DOHH2 (cell line): ENCODE data around the gene PPM1H.

ENCODE experiments used
- H3F3A ChIP-seq: fragments of 200-600 bp; sonication (generic), shearing (Covaris generic); 2 replicates; pipeline ENCODE4 v1.6.0; 2016; ENCODE audit warnings: antibody characterized with exemption, mild to moderate bottlenecking; ENCODE audit not compliant: control insufficient read depth, insufficient read depth
- H3K27ac ChIP-seq: fragments of 200-600 bp; sonication (generic); 2 replicates; pipeline ENCODE4 v1.5.1; 2014; ENCODE audit warnings: low read depth, mild to moderate bottlenecking, low read length, moderate library complexity
- H3K27me3 ChIP-seq: fragments of 200-600 bp; sonication (generic); 2 replicates; pipeline ENCODE4 v1.6.1; 2014; ENCODE audit warnings: mild to moderate bottlenecking, low read length, mixed read lengths; ENCODE audit not compliant: control insufficient read depth
- H3K36me3 ChIP-seq: fragments of 200-600 bp; sonication (generic); 2 replicates; pipeline ENCODE4 v1.6.1; 2014; ENCODE audit warnings: mild to moderate bottlenecking, low read length, moderate library complexity, mixed read lengths; ENCODE audit not compliant: control insufficient read depth
- H3K4me1 ChIP-seq: fragments of 200-600 bp; sonication (generic); 2 replicates; pipeline ENCODE4 v1.6.1; 2014; ENCODE audit warnings: mild to moderate bottlenecking, low read length, mixed read lengths; ENCODE audit not compliant: control insufficient read depth
- H3K4me2 ChIP-seq: fragments of 200-600 bp; sonication (generic); 2 replicates; pipeline ENCODE4 v1.6.0; 2014; ENCODE audit warnings: mild to moderate bottlenecking, low read length, moderate library complexity
- H3K4me3 ChIP-seq: fragments of 200-600 bp; sonication (generic); 2 replicates; pipeline ENCODE4 v1.5.1; 2014; ENCODE audit warnings: mild to moderate bottlenecking, low read length, mixed read lengths
- H3K79me2 ChIP-seq: fragments of 200-600 bp; sonication (generic); 2 replicates; pipeline ENCODE4 v1.6.1; 2014; ENCODE audit warnings: mild to moderate bottlenecking, low read length, mixed read lengths; ENCODE audit not compliant: control insufficient read depth
- H3K9me2 ChIP-seq: fragments of 200-600 bp; sonication (generic); replicated peaks from 2 replicates; pipeline ENCODE4 v1.6.1; 2014; ENCODE audit warnings: mild to moderate bottlenecking, low read length, mixed read lengths; ENCODE audit not compliant: control insufficient read depth
- H3K9me3 ChIP-seq: fragments of 200-600 bp; sonication (generic); 2 replicates; pipeline ENCODE4 v1.6.1; 2014; ENCODE audit warnings: antibody characterized with exemption, low read length, mixed read lengths; ENCODE audit not compliant: control insufficient read depth, insufficient read depth
- H4K20me1 ChIP-seq: fragments of 200-600 bp; sonication (generic); 2 replicates; pipeline ENCODE4 v1.6.0; 2014; ENCODE audit warnings: low read depth, mild to moderate bottlenecking, antibody characterized with exemption, low read length, moderate library complexity; ENCODE audit not compliant: control insufficient read depth, insufficient read depth
- EZH2phosphoT487 ChIP-seq: fragments of 200-600 bp; sonication (generic); IDR thresholded peaks from 2 replicates; pipeline ENCODE4 v1.6.1; 2017; ENCODE audit warnings: borderline replicate concordance, mild to moderate bottlenecking, antibody characterized with exemption, low read length, moderate library complexity, mixed read lengths
- TF ChIP-seq, protein P1 (sequence below): fragments of 200-600 bp; sonication (generic); IDR thresholded peaks from one replicate; pipeline ENCODE4 v1.5.1; 2014; ENCODE audit warnings: antibody characterized with exemption, mild to moderate bottlenecking, low read depth, low read length; ENCODE audit not compliant: poor library complexity, severe bottlenecking

Gene PPM1H

DNA sequence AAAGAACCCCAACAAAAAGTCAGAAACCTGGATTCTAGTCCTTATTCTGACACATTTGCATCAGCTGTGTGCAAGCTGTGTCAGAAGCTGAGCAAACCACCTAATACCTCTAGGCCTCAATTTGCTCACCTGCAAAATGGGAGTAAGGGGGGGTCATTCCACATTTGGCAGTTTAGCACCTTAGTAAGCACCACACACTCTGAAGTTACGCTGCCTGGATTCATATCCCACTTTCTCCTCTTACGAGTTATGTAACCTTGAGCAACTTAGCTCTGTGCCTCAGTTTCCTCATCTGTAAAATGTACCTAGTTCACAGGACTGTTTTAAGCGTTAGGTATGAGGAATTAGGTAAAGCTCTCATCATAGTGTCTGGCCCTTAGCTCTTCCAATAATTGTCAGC lies 218.9 kb downstream of the PPM1H start:
- no peaks in the 10 kb centered on the region for H3K36me3 ChIP-seq
- no peaks in the 10 kb centered on the region for H4K20me1 ChIP-seq
- no peaks in the 10 kb centered on the region for H3K4me1 ChIP-seq
- H3K4me2 ChIP-seq: no peak overlapping the region
- H3K9me2 ChIP-seq: no peaks in the 10 kb centered on the region
- H3K27ac ChIP-seq: no peak overlapping the region
- H3K79me2 ChIP-seq: no peaks in the 10 kb centered on the region
- peaks cover 3% of the 10 kb centered on the region; the same call in 1 of the 2 replicates for H3K27me3 ChIP-seq
- H3F3A ChIP-seq: no peaks in the 10 kb centered on the region
- TF ChIP-seq EZH2phosphoT487: no peak
- TF ChIP-seq, protein P1, sequence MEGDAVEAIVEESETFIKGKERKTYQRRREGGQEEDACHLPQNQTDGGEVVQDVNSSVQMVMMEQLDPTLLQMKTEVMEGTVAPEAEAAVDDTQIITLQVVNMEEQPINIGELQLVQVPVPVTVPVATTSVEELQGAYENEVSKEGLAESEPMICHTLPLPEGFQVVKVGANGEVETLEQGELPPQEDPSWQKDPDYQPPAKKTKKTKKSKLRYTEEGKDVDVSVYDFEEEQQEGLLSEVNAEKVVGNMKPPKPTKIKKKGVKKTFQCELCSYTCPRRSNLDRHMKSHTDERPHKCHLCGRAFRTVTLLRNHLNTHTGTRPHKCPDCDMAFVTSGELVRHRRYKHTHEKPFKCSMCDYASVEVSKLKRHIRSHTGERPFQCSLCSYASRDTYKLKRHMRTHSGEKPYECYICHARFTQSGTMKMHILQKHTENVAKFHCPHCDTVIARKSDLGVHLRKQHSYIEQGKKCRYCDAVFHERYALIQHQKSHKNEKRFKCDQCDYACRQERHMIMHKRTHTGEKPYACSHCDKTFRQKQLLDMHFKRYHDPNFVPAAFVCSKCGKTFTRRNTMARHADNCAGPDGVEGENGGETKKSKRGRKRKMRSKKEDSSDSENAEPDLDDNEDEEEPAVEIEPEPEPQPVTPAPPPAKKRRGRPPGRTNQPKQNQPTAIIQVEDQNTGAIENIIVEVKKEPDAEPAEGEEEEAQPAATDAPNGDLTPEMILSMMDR: no peak
- no peak overlapping the region for H3K4me3 ChIP-seq
- no peaks in the 10 kb centered on the region for H3K9me3 ChIP-seq

DNA sequence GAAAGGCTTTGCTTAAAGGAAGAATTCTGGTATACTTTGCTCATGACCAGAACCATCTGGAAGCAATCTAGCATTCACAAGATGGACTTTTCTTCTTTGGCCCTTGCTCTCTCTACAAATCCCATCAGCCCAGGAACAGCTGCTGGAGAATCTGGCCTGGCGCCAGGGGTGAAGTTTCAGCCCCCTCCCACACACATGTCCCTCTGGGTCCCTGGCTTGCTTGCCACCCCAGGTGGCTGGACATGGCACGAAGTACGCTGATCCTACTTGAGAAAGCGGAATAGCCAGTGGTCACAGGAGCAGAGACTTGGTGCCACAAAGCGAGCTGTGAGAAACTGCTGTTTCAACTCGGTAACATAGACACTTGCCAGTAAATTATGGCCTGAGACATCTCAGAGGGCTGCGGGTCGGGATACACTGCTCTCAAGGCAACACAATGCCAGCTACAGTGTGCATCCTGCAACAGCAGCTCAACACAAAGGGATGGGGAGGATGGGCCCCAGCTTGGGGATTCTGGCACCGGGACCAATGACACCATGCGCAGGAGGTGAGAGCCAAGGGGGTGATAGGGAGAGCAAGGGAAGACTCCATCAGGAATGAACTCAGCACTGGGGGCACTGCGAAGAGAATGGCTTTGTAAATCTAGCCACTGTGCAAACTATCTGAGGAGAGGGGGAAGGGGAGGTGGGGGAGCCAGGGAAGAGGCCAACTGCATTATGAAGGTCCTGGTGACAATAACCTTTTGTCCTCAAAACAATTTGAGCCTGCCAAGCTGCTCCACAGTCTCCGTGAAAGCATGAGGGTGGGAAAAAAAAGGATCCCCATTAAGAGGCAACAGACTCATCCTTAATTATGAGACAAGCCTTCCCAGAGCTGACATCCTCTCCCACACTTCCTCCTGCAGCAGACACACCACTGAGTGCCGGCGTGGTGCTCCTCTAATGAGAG lies 219.9 kb downstream of the PPM1H start:
- Histone ChIP-seq H3K36me3 (no peaks in the 10 kb centered on the region), H3K79me2 (no peaks in the 10 kb centered on the region), H3K4me2 (no peak overlapping the region), H3K9me2 (no peaks in the 10 kb centered on the region), H3F3A (no peaks in the 10 kb centered on the region), H3K27ac (no peak overlapping the region), H3K9me3 (no peaks in the 10 kb centered on the region), H3K4me3 (no peak overlapping the region), H4K20me1 (no peaks in the 10 kb centered on the region), H3K27me3 (no peaks in the 10 kb centered on the region; the same call in 1 of the 2 replicates), H3K4me1 (no peaks in the 10 kb centered on the region)
- TF ChIP-seq EZH2phosphoT487: no peak
- TF ChIP-seq, protein P1: no peak

DNA sequence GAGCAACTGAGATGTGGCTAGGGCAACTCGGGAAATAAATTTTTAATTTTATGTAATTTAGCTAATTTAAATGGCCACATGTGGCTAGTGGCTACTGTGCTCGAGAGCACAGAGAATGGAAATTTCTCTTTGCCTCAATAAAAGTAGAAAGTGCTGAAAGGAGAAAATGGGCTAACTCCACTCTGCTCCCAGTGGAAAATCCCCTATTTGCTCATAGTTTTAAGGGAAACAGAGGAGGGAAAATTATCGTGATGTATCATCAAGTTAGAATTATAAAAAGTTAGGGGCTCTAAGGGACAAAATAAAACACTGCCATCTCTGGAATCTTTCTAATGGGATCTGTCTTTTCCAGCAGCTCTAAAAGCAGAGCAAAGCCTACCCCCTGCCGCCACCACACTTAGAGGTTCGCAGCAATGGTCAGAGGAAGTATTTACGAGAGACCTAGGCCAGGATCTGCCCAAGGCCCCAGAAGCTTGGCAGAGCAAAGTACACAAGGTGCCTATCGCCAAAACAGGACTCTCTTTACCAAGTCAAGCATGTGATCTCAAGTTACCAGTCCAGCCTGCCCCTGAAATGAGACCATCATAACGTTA lies 220.7 kb downstream of the PPM1H start:
- no peaks in the 10 kb centered on the region for H3K9me2 ChIP-seq
- no peak overlapping the region for H3K4me3 ChIP-seq
- no peak overlapping the region for H3K4me2 ChIP-seq
- no peak overlapping the region for H3K27ac ChIP-seq
- H3K4me1 ChIP-seq: no peaks in the 10 kb centered on the region
- no peaks in the 10 kb centered on the region for H4K20me1 ChIP-seq
- no peak for TF ChIP-seq EZH2phosphoT487
- TF ChIP-seq, protein P1: no peak
- H3F3A ChIP-seq: no peaks in the 10 kb centered on the region
- H3K79me2 ChIP-seq: no peaks in the 10 kb centered on the region
- H3K27me3 ChIP-seq: no peaks in the 10 kb centered on the region; the same call in 1 of the 2 replicates
- no peaks in the 10 kb centered on the region for H3K9me3 ChIP-seq
- H3K36me3 ChIP-seq: no peaks in the 10 kb centered on the region
